H9 (cell line): ENCODE data around the gene ZNRF2. TPM values are rescaled to one million over a fixed set of nuclear protein-coding genes. Genes with fewer than 3 reads are reported as not detected.

ENCODE experiments used
- DNase-seq: peaks from one replicate; pipeline ENCODE4 v3.0.0-alpha.2; 2017
- H2AFZ ChIP-seq: one replicate; pipeline ENCODE4 v1.6.1; 2013; ENCODE audit warnings: mild to moderate bottlenecking, low read length, control low read depth, moderate library complexity
- H2AK5ac ChIP-seq: 2 replicates; pipeline ENCODE4 v1.6.1; 2013; ENCODE audit warnings: low read length, control low read depth, mixed read lengths; ENCODE audit not compliant: insufficient read length
- H2BK120ac ChIP-seq: one replicate; pipeline ENCODE4 v1.6.1; 2013; ENCODE audit warnings: low read depth, mild to moderate bottlenecking, low read length, control low read depth, inconsistent platforms; ENCODE audit not compliant: poor library complexity, severe bottlenecking
- H2BK12ac ChIP-seq: 2 replicates; pipeline ENCODE4 v1.6.1; 2013; ENCODE audit warnings: low read length, control low read depth, mixed read lengths, low read depth; ENCODE audit not compliant: insufficient read length
- H2BK15ac ChIP-seq: 2 replicates; pipeline ENCODE4 v1.6.1; 2013; ENCODE audit warnings: low read depth, low read length, control low read depth
- H2BK20ac ChIP-seq: one replicate; pipeline ENCODE4 v1.6.1; 2013; ENCODE audit warnings: low read depth, mild to moderate bottlenecking, low read length, control low read depth, inconsistent platforms; ENCODE audit not compliant: poor library complexity, severe bottlenecking
- H2BK5ac ChIP-seq: 2 replicates; pipeline ENCODE4 v1.6.1; 2013; ENCODE audit warnings: low read length, control low read depth, mixed read lengths; ENCODE audit not compliant: insufficient read length
- H3K14ac ChIP-seq: 2 replicates; pipeline ENCODE4 v1.6.1; 2013; ENCODE audit warnings: low read length, control low read depth; ENCODE audit not compliant: insufficient read depth
- H3K18ac ChIP-seq: 2 replicates; pipeline ENCODE4 v1.6.1; 2013; ENCODE audit warnings: low read depth, mild to moderate bottlenecking, mixed read lengths, low read length, control low read depth; ENCODE audit not compliant: insufficient read length
- H3K23ac ChIP-seq: 2 replicates; pipeline ENCODE4 v1.6.1; 2013; ENCODE audit warnings: low read length, control low read depth, mixed read lengths, low read depth; ENCODE audit not compliant: insufficient read length
- H3K23me2 ChIP-seq: 2 replicates; pipeline ENCODE4 v1.6.1; 2013; ENCODE audit warnings: low read depth, mild to moderate bottlenecking, mixed read lengths, low read length, control low read depth; ENCODE audit not compliant: insufficient read length, poor library complexity, severe bottlenecking
- H3K27ac ChIP-seq: 2 replicates; pipeline ENCODE4 v1.5.1; 2013; ENCODE audit warnings: low read length, control low read depth, mixed read lengths, low read depth; ENCODE audit not compliant: insufficient read length
- H3K27me3 ChIP-seq: 2 replicates; pipeline ENCODE4 v1.6.1; 2013; ENCODE audit warnings: low read length, control low read depth, inconsistent platforms; ENCODE audit not compliant: insufficient read depth
- H3K4ac ChIP-seq: 2 replicates; pipeline ENCODE4 v1.6.1; 2013; ENCODE audit warnings: low read depth, mild to moderate bottlenecking, control low read depth, inconsistent platforms, low read length, moderate library complexity
- H3K4me1 ChIP-seq: 2 replicates; pipeline ENCODE4 v1.6.1; 2013; ENCODE audit warnings: low read length, control low read depth, inconsistent platforms; ENCODE audit not compliant: insufficient read depth
- H3K4me2 ChIP-seq: 2 replicates; pipeline ENCODE4 v1.6.1; 2013; ENCODE audit warnings: low read length, control low read depth, mixed read lengths; ENCODE audit not compliant: insufficient read length, insufficient read depth
- H3K56ac ChIP-seq: 2 replicates; pipeline ENCODE4 v1.6.1; 2013; ENCODE audit warnings: low read depth, mild to moderate bottlenecking, mixed read lengths, low read length, control low read depth; ENCODE audit not compliant: insufficient read length
- H3K79me1 ChIP-seq: 2 replicates; pipeline ENCODE4 v1.6.1; 2013; ENCODE audit warnings: low read depth, mild to moderate bottlenecking, moderate library complexity, low read length, control low read depth, inconsistent platforms; ENCODE audit not compliant: insufficient read depth, poor library complexity, severe bottlenecking
- H3K79me2 ChIP-seq: 2 replicates; pipeline ENCODE4 v1.6.1; 2013; ENCODE audit warnings: low read length, control low read depth, inconsistent platforms; ENCODE audit not compliant: insufficient read depth
- H3K9ac ChIP-seq: 2 replicates; pipeline ENCODE4 v1.6.1; 2013; ENCODE audit warnings: low read length, control low read depth, mixed read lengths; ENCODE audit not compliant: insufficient read length; ENCODE audit errors: extremely low read depth
- H3K9me3 ChIP-seq: one replicate; pipeline ENCODE4 v1.6.1; 2013; ENCODE audit warnings: low read depth, low read length, inconsistent platforms; ENCODE audit not compliant: control insufficient read depth
- H3T11ph ChIP-seq: one replicate; pipeline ENCODE4 v1.6.1; 2013; ENCODE audit warnings: mild to moderate bottlenecking, low read length, control low read depth, inconsistent platforms
- H4K20me1 ChIP-seq: one replicate; pipeline ENCODE4 v1.6.1; 2013; ENCODE audit not compliant: control insufficient read depth, insufficient read length, insufficient read depth
- H4K5ac ChIP-seq: 2 replicates; pipeline ENCODE4 v1.6.1; 2013; ENCODE audit warnings: low read depth, mild to moderate bottlenecking, mixed read lengths, low read length, control low read depth; ENCODE audit not compliant: insufficient read length
- H4K8ac ChIP-seq: replicated peaks from 2 replicates; pipeline ENCODE4 v1.6.1; 2013; ENCODE audit warnings: low read length, control low read depth, mixed read lengths, low read depth; ENCODE audit not compliant: insufficient read length
- H4K91ac ChIP-seq: 2 replicates; pipeline ENCODE4 v1.6.1; 2013; ENCODE audit warnings: low read depth, mild to moderate bottlenecking, moderate library complexity, mixed read lengths, low read length, control low read depth; ENCODE audit not compliant: insufficient read length
- H3K27ac Mint-ChIP-seq, 3 experiments: 2 replicates in 2 of 3; 3 replicates in 1 of 3; pipeline ENCODE4 v1.8.0; 2020 to 2021; ENCODE audit warnings: mixed read lengths in 3 of 3, mild to moderate bottlenecking in 1 of 3, moderate library complexity in 1 of 3
- H3K27me3 Mint-ChIP-seq: 2 replicates; pipeline ENCODE4 v1.8.0; 2021; ENCODE audit warnings: low read depth, mild to moderate bottlenecking, moderate library complexity, mixed read lengths
- H3K36me3 Mint-ChIP-seq, 3 experiments: 2 replicates in 2 of 3; 3 replicates in 1 of 3; pipeline ENCODE4 v1.8.0; 2020 to 2021; ENCODE audit warnings: low read depth in 3 of 3, mixed read lengths in 3 of 3; ENCODE audit not compliant: insufficient read depth in 1 of 3
- H3K4me1 Mint-ChIP-seq, 2 experiments: 2 replicates each; pipeline ENCODE4 v1.8.0; 2020; ENCODE audit warnings: mixed read lengths in 2 of 2
- H3K4me3 Mint-ChIP-seq, 2 experiments: 2 replicates in 1 of 2; 3 replicates in 1 of 2; pipeline ENCODE4 v1.8.0; 2020 to 2021; ENCODE audit warnings: mild to moderate bottlenecking in 2 of 2, mixed read lengths in 2 of 2, moderate library complexity in 1 of 2
- H3K9me3 Mint-ChIP-seq, 2 experiments: 2 replicates in 1 of 2; 3 replicates in 1 of 2; pipeline ENCODE4 v1.8.0; 2020; ENCODE audit warnings: mild to moderate bottlenecking in 2 of 2, mixed read lengths in 2 of 2, moderate library complexity in 1 of 2
- CTCF ChIP-seq: fragments of 200-600 bp; sonication (generic); conservative IDR thresholded peaks from 3 replicates; pipeline ENCODE4 v1.8.0; 2021; ENCODE audit warnings: antibody characterized with exemption, mild to moderate bottlenecking
- WGBS: extraction: QIAGEN DNeasy Blood & Tissue Kit; methylation state at CpG from one replicate; pipeline ENCODE4 v1.1.7; 2013; ENCODE audit warnings: missing lambda C conversion rate, low lambda C conversion rate, mixed read lengths; ENCODE audit not compliant: insufficient read length; ENCODE audit errors: extremely low coverage; 5-methylcytosine and 5-hydroxymethylcytosine counted together
- total RNA-seq: library from RNA; stranded (reverse); gene quantifications from 2 replicates; pipeline ENCODE4 v1.2.1, GENCODE V29; 2021

The ZNRF2 gene
- total RNA-seq, 1 experiment from 2014 or later, result 16.5 TPM

DNA sequence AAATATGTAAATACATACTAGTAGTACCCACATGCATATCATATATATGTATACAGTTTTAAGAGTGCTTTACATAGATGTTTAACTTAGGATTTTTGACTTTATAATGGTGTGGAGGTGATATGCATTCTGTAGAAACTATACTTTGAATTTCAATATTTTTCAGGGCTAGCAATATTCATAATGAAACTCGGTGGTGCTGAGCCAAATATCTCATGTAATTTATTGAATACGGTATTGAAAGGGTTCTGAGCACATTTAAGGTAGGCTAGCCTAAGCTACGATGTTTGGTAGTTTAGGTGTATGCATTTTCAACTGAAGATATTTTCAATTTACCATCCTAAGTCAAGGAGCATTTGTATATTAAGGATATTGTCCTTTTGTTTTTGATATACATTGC lies 36.0 kb downstream of the ZNRF2 start:
- H3K9me3 Mint-ChIP-seq, result no peaks in the 10 kb centered on the region
- Histone ChIP-seq H3K14ac (no peak overlapping the region), H3K27ac (no peak overlapping the region), H3K18ac (no peak overlapping the region), H4K8ac (no peak overlapping the region), H4K20me1 (no peaks in the 10 kb centered on the region), H2AK5ac (no peak overlapping the region), H3K79me1 (no peaks in the 10 kb centered on the region), H2AFZ (no peak overlapping the region), H3K4me1 (peaks cover 6% of the 10 kb centered on the region), H2BK120ac (no peak overlapping the region), H3K23me2 (no peaks in the 10 kb centered on the region), H4K91ac (no peak overlapping the region), H2BK15ac (no peak overlapping the region), H3K79me2 (peaks cover 1% of the 10 kb centered on the region; the same call in 1 of the 2 replicates), H3K27me3 (no peaks in the 10 kb centered on the region), H3T11ph (no peak overlapping the region), H3K9me3 (no peaks in the 10 kb centered on the region), H3K23ac (no peak overlapping the region), H2BK5ac (no peak overlapping the region), H3K4ac (no peak overlapping the region), H3K9ac (no peak overlapping the region), H2BK20ac (no peak overlapping the region), H3K4me2 (no peak overlapping the region), H3K56ac (no peak overlapping the region), H4K5ac (no peak overlapping the region), H2BK12ac (no peak overlapping the region)
- peaks cover 4 to 9% (median 5%) of the 10 kb centered on the region in 3 experiments for H3K36me3 Mint-ChIP-seq
- DNase-seq, result no peak
- H3K4me3 Mint-ChIP-seq, result no peak overlapping the region; a peak in 1 of 5 replicates
- H3K27ac Mint-ChIP-seq, result no peak overlapping the region; a peak in 1 of 7 replicates
- no peaks in the 10 kb centered on the region for H3K27me3 Mint-ChIP-seq
- peaks cover 67 to 80% of the 10 kb centered on the region in 2 experiments for H3K4me1 Mint-ChIP-seq
- TF ChIP-seq CTCF, result no peak
- no CpG with 5 or more reads among the region's 3 CpGs for WGBS
